Muscle layer of duodenum (tissue), 2 donors: ENCODE results near the gene BAZ2A.
"Not testable (repeated sequence)": the region's sequence is repeated elsewhere in the genome, so short reads cannot be mapped to it uniquely, and the experiment has no call there.

Experiments
- H3K27ac ChIP-seq: one replicate; pipeline ENCODE4 v1.7.0; 2013; ENCODE audit warnings: mild to moderate bottlenecking, low read length
- H3K27me3 ChIP-seq: one replicate; pipeline ENCODE4 v1.7.0; 2013; ENCODE audit warnings: low read depth, mild to moderate bottlenecking, control low read depth, low read length
- H3K36me3 ChIP-seq, 2 donors: one replicate each; pipeline ENCODE4 v1.7.0; 2013; ENCODE audit warnings: low read length in 2 of 2, control low read depth in 1 of 2, mild to moderate bottlenecking in 1 of 2; ENCODE audit not compliant: insufficient read depth in 2 of 2, control insufficient read depth in 1 of 2
- H3K4me1 ChIP-seq, 2 donors: one replicate each; pipeline ENCODE4 v1.7.0; 2013; ENCODE audit warnings: low read length in 2 of 2, mild to moderate bottlenecking in 2 of 2, control low read depth in 1 of 2, moderate library complexity in 1 of 2; ENCODE audit not compliant: insufficient read depth in 2 of 2, control insufficient read depth in 1 of 2
- H3K4me3 ChIP-seq, 2 donors: one replicate each; pipeline ENCODE4 v1.7.0; 2013; ENCODE audit warnings: low read length in 2 of 2, low read depth in 1 of 2, mild to moderate bottlenecking in 1 of 2
- H3K9me3 ChIP-seq, 2 donors: one replicate each; pipeline ENCODE4 v1.7.0; 2013; ENCODE audit warnings: low read length in 2 of 2, control low read depth in 1 of 2, mild to moderate bottlenecking in 1 of 2; ENCODE audit not compliant: control insufficient read depth in 1 of 2
- donor health status: healthy.

The BAZ2A gene

DNA sequence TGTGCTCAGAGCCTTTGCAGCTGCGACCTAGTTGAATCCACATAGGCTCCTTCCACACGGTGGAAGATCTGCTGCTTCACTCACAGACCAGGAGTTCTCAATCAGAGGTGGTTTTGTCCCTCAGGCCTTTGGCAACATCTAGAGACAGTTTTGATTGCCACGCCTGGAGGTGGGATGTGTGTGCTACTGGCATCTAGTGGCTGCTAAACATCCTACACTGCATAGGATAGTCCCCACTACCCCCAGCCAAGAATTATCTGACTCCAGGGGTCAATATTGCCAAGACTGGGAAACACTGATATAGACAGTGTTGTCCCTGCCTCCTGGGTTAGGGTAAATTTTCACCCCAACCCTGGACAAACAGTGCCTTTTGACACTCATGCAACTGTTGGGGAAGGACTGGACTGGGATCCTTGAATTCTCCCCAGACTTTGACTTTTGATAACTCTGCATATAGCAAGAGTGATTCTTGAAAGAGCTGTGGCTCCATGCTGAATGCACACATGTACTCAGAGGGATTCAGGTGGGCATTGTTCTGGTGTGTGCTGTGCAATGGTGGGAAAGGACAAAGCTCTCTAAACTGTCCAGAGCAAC, 39.8 kb downstream of the BAZ2A start:
- H3K27ac ChIP-seq, result no peak overlapping the region
- no peak overlapping the region for H3K4me3 ChIP-seq
- no peaks in the 10 kb centered on the region for H3K27me3 ChIP-seq
- no peaks in the 10 kb centered on the region for H3K9me3 ChIP-seq
- peaks cover 17 to 34% of the 10 kb centered on the region in 2 donors for H3K36me3 ChIP-seq
- H3K4me1 ChIP-seq, result no peaks in the 10 kb centered on the region

DNA sequence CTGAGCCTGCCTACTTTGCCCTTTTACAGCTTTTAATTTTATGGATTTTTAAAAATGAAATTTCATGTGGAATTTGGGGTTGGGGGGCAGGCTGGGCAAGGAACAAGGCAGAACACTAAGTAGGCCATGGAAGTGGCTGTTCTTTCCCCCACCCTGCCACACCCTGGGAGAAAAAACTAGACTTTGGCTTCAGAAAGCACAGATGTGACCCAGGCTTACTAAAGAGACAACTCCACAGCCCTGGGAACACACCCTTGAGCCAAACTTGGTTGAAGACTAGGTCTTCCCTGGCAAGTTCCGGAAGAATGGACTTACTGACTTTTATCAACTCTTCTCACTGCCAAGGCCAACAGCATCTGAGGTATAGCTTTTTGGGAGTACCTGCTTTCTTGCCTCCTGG, 40.3 kb downstream of the BAZ2A start:
- Histone ChIP-seq H3K27ac (no peak overlapping the region), H3K27me3 (no peaks in the 10 kb centered on the region), H3K4me3 (no peak overlapping the region), H3K4me1 (no peaks in the 10 kb centered on the region), H3K36me3 (peaks cover 15 to 34% of the 10 kb centered on the region in 2 donors), H3K9me3 (no peaks in the 10 kb centered on the region)

DNA sequence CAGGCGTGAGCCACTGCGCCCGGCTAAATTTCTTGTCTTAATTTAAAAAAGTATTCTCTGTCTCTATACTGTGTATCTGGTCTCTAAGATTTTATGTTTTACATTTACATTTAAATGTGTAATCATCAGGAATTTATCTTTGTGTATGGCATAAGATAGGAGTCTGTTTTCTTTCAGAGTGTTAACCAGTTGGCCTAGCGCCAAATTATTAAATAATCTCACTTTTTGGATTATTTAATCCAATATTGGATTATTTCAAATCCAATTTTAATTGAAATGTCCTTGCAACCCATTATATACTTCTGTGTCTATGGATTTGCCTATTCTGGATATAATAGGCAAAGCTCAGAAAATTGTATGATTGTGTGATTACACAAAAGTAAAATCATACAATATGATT, 45.0 kb downstream of the BAZ2A start:
- Histone ChIP-seq H3K9me3 (no peaks in the 10 kb centered on the region), H3K4me1 (no peaks in the 10 kb centered on the region), H3K4me3 (no peak overlapping the region), H3K27ac (no peak overlapping the region), H3K36me3 (peaks cover 23 to 53% of the 10 kb centered on the region in 2 donors), H3K27me3 (no peaks in the 10 kb centered on the region)

GRCh38 chr12:56581418-56582145, 48.5 kb downstream of the BAZ2A start:
- no peaks in the 10 kb centered on the region for H3K27me3 ChIP-seq
- H3K9me3 ChIP-seq, result no peaks in the 10 kb centered on the region
- H3K36me3 ChIP-seq, result peaks cover 10 to 32% of the 10 kb centered on the region in 2 donors
- H3K4me1 ChIP-seq, result no peaks in the 10 kb centered on the region
- no peak overlapping the region for H3K4me3 ChIP-seq
- no peak overlapping the region for H3K27ac ChIP-seq

DNA sequence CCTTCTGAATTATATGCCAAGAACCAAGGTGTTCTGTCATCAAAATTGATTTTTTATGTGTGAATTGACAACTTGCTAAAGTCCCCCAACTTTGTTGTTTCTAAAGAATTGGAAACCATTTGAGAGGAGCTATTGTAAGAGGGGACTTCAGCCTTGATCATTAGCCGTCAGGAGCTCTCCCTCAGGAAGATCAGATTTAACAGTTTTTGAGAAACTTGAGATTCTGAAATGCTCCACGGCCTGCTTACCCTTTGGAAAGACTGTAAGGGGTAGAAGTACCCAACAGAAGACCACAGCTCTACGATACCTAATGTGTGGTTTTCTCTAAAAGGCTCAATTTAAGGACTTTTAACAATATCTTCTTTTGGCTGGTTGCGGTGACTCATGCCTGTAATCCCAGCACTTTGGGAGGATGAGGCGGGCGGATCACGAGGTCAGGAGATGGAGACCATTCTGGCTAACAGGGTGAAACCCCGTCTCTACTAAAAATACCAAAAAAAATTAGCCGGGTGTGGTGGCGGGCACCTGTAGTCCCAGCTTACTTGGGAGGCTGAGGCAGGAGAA, 51.1 kb downstream of the BAZ2A start:
- peaks cover 10 to 38% of the 10 kb centered on the region in 2 donors for H3K36me3 ChIP-seq
- H3K4me1 ChIP-seq, result no peaks in the 10 kb centered on the region

GRCh38 chr12:56577248-56577647, 52.9 kb downstream of the BAZ2A start:
- peaks cover 10 to 28% of the 10 kb centered on the region in 2 donors for H3K36me3 ChIP-seq
- H3K27ac ChIP-seq, H3K27me3 ChIP-seq, H3K4me3 ChIP-seq, H3K4me1 ChIP-seq, H3K9me3 ChIP-seq: not testable (repeated sequence)

More for the DNA sequence above, 51.1 kb downstream of the BAZ2A start:
- Histone ChIP-seq H3K27me3 (no peaks in the 10 kb centered on the region), H3K27ac (no peak overlapping the region), H3K9me3 (no peaks in the 10 kb centered on the region), H3K4me3 (no peak overlapping the region)

DNA sequence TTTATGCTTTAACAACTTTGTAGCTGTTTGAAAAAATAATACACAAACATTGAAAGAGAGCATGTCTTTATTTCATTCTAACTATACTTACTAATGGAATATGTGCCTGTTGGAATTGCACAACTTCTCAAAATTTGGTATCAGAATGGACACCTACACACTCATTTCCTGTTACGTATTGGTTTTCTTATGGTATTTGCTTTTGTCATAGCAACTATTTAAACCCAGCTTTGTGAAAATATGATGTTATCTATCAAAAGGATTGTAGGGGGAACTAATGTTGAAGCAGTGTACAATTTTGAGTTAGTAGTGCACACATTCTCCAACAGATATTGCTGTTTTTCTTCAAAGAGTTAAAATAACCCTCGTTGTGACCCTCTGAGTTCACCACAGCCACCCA, 55.9 kb downstream of the BAZ2A start:
- H3K9me3 ChIP-seq, result no peaks in the 10 kb centered on the region
- H3K36me3 ChIP-seq, result peaks cover 0 to 17% of the 10 kb centered on the region in 2 donors
- no peaks in the 10 kb centered on the region for H3K4me1 ChIP-seq
- H3K27ac ChIP-seq, result no peak overlapping the region
- H3K4me3 ChIP-seq, result no peak overlapping the region
- H3K27me3 ChIP-seq, result no peaks in the 10 kb centered on the region

- no peaks in the 10 kb centered on the region for H3K9me3 ChIP-seq
- H3K36me3 ChIP-seq, result peaks cover 0 to 8% of the 10 kb centered on the region in 2 donors
- H3K4me3 ChIP-seq, result no peak overlapping the region
- no peaks in the 10 kb centered on the region for H3K27me3 ChIP-seq
- no peak overlapping the region for H3K27ac ChIP-seq
- peaks cover 0 to 7% of the 10 kb centered on the region in 2 donors for H3K4me1 ChIP-seq
Observed at GRCh38 chr12:56572288-56572687, 57.8 kb downstream of the BAZ2A start.

DNA sequence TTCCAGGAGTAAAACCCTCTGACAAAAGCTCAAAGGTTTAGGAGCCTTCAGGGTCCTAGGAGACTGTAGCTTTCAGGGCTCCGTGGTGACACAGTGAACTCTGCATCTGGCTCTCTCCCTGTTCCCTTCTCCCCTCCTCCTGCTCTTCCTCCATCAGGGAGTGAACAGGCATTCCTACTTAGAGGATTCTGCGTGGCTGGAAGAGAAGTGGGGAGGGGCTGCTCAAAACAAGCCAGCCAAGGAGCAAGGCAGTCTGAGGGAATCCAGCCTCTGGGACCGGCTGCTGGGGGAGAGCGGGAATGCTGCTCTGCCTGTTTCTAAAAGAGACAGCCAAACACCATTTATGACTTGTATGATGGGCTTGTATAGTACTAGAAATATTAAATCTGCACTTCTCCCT, 59.0 kb downstream of the BAZ2A start:
- Histone ChIP-seq H3K4me1 (peaks cover 2 to 18% of the 10 kb centered on the region in 2 donors), H3K9me3 (no peaks in the 10 kb centered on the region), H3K36me3 (peaks cover 0 to 8% of the 10 kb centered on the region in 2 donors), H3K27me3 (no peaks in the 10 kb centered on the region), H3K4me3 (no peak overlapping the region), H3K27ac (no peak overlapping the region)

GRCh38 chr12:56568146-56568545, 62.0 kb downstream of the BAZ2A start:
- H3K27ac ChIP-seq, result no peak overlapping the region
- H3K4me3 ChIP-seq, result no peak overlapping the region
- peaks cover 0 to 2% of the 10 kb centered on the region in 2 donors for H3K36me3 ChIP-seq
- H3K27me3 ChIP-seq, result no peaks in the 10 kb centered on the region
- H3K9me3 ChIP-seq, result no peaks in the 10 kb centered on the region
- peaks cover 5 to 27% of the 10 kb centered on the region in 2 donors for H3K4me1 ChIP-seq

GRCh38 chr12:56565510-56566101, 64.5 kb downstream of the BAZ2A start:
- Histone ChIP-seq H3K4me3 (peak overlapping the region; percentile 19), H3K36me3 (peaks cover 0 to 2% of the 10 kb centered on the region in 2 donors), H3K4me1 (peaks cover 5 to 27% of the 10 kb centered on the region in 2 donors), H3K9me3 (no peaks in the 10 kb centered on the region), H3K27me3 (no peaks in the 10 kb centered on the region), H3K27ac (peak overlapping the region; percentile 57)
